WTC11 (cell line): ENCODE results near the gene PRCD.
"Not testable (repeated sequence)": the region's sequence is repeated elsewhere in the genome, so short reads cannot be mapped to it uniquely, and the experiment has no call there.

Experiments used
- CTCF ChIP-seq: fragments of 200-600 bp; IDR thresholded peaks from 2 replicates; pipeline ENCODE4 v1.8.0; 2022; ENCODE audit warnings: antibody characterized with exemption
- ELF4 ChIP-seq: sonication (generic); formaldehyde crosslinking; IDR thresholded peaks from 2 replicates; pipeline ENCODE4 v1.8.1; 2022; ENCODE audit warnings: low read depth, mild to moderate bottlenecking, moderate library complexity, missing genetic modification reagents
- ESRRA ChIP-seq: sonication (generic); formaldehyde crosslinking; IDR thresholded peaks from 2 replicates; pipeline ENCODE4 v1.8.1; 2022; ENCODE audit warnings: mild to moderate bottlenecking, missing genetic modification reagents, borderline replicate concordance
- PREB ChIP-seq: sonication (generic); formaldehyde crosslinking; IDR thresholded peaks from 2 replicates; pipeline ENCODE4 v1.8.1; 2022; ENCODE audit warnings: mild to moderate bottlenecking, missing genetic modification reagents, moderate library complexity, borderline replicate concordance
- ZBTB43 ChIP-seq: sonication (generic); formaldehyde crosslinking; IDR thresholded peaks from 2 replicates; pipeline ENCODE4 v1.8.1; 2023; ENCODE audit warnings: mild to moderate bottlenecking, missing genetic modification reagents

GRCh38 chr17:76533640-76534359 lies 6.0 kb upstream of the PRCD start:
- TF ChIP-seq CTCF; PREB (CRISPR knock-in tag); ELF4 (CRISPR knock-in tag); ESRRA; ZBTB43 (CRISPR knock-in tag): not testable (repeated sequence)
